Esophagus muscularis mucosa (tissue), 4 donors: Measurements from ENCODE around the gene PRDM7.
"Not testable (repeated sequence)": the region's sequence is repeated elsewhere in the genome, so short reads cannot be mapped to it uniquely, and the experiment has no call there.

ENCODE experiments used
- CTCF ChIP-seq, 3 experiments: fragments of 200-600 bp in 2 of 3; fragments of 450-650 bp in 1 of 3; sonication (generic) in 2 of 3; IDR thresholded peaks; one replicate each; pipeline ENCODE4 v1.5.1; 2017 to 2019; ENCODE audit warnings: antibody characterized with exemption in 3 of 3, mild to moderate bottlenecking in 2 of 3, moderate library complexity in 1 of 3
- EP300 ChIP-seq: sonication (generic); formaldehyde crosslinking; IDR thresholded peaks from one replicate; pipeline ENCODE4 v1.6.1; 2017; ENCODE audit warnings: antibody characterized with exemption
- POLR2A ChIP-seq: fragments of 450-650 bp; IDR thresholded peaks from one replicate; pipeline ENCODE4 v1.6.1; 2017; ENCODE audit warnings: antibody characterized with exemption, moderate library complexity, mild to moderate bottlenecking, low read depth
- POLR2AphosphoS5 ChIP-seq, 2 donors: sonication (generic); formaldehyde crosslinking; IDR thresholded peaks; one replicate each; pipeline ENCODE4 v1.6.1; 2017; ENCODE audit warnings: antibody characterized with exemption in 2 of 2

- TF ChIP-seq POLR2AphosphoS5 (IDR thresholded peaks at IDR 0.05); CTCF (IDR thresholded peaks at IDR 0.05); POLR2A; EP300: not testable (repeated sequence)
These were observed 27.6 kb upstream of the PRDM7 start for GRCh38 chr16:90104725-90105124.
